ENCODE data around the gene DCST1.

The DCST1 gene

DNA sequence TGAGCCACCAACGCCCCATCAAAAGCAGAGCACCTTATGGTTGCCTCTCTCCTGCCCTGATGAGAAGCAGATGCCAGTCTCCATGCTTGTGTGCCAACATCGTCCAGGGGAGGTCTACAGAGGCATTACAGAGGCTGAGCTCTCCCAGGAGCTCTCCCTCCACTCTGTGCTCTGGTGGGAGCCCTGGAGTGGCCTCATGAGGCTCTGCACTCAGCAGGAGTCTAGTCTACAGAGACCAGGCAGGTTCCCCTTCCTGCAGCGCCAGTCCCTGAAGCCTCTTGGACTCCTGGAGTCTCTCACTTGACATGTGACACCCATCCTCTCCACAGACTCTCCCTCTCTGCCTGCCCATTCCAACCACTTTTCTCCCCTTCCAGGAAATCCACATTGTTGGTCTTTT, 3.4 kb downstream of the DCST1 start:
- no peak for DNase-seq

DNA sequence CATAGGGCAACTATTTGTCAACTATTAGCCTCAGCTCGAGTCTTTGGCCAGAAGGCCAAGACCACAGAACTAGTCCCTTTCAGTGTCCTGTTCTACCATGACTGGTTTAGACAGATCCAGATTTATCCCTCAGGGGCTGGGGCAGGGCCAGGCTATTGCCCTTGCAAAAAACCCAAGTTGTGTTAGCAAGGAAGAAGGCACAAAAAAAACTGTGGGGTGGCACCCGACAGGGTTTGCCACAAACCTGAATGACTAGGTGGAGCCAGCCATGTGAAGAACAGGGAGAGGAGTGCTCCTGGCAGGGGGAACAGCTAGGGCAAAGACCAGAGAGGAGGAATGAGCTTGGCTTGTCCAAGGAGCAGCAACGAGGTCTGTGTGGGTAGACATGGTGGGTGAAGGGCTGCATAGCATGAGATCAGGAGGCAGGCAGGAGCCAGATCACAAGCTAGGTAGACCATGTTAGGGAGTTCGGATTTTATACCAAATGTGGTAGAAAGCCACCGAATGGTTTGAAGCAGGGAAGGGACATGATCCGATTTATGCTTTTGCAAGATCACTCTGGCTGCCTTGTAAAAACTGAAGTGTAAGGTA, 4.3 kb downstream of the DCST1 start:
- DNase-seq = no peak

DNA sequence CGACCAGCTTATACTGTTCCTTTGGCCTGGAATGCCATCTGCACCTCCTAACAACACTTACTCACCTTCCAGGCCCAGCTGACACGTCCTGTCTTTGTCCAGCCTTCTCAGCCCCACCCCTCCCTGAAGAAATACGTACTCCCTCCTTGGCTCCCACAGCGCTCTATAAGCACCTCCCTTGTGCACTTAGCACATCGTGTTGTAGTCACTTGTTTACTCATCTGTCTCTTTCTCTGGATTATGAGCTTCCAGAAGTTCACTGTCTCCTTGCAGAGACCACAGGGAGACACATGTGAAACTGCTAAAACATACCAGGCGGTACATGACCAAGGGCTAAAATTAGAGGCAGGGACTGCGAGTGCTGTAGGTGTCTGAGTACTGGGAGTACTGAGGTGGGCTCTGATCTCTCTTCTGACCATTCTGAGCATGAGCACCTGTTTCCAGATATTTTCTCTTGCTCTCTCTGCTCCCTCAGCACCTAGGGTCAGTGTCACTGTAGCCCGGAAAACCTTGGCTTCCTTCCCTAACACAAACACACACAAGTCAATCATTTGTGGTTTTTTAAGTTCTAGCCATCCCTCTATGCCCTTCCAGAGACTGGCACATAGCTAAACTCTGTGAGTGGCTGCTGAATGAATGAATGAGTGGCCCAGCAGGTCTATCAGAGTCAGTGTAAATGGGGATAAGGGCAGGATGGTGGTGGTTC, 5.1 kb downstream of the DCST1 start:
- no peak for DNase-seq

DNA sequence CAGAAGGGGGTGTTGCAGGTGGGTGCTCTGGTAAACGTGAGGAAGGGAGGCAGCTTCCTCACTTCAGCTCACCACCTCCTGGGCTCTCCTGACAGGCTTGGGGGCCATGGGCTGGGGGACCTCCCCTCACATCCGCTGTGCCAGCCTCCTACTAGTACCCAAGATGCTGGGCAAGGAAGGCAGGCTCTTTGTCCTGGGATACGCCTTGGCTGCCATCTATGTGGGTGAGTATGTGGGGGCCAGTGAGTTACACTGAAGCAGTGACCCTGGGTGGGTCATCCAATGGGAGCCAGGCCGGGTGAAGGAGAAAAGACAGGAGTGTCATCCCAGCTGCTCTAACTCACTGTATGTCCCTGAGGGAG, 5.7 kb downstream of the DCST1 start:
- no peak for DNase-seq

DNA sequence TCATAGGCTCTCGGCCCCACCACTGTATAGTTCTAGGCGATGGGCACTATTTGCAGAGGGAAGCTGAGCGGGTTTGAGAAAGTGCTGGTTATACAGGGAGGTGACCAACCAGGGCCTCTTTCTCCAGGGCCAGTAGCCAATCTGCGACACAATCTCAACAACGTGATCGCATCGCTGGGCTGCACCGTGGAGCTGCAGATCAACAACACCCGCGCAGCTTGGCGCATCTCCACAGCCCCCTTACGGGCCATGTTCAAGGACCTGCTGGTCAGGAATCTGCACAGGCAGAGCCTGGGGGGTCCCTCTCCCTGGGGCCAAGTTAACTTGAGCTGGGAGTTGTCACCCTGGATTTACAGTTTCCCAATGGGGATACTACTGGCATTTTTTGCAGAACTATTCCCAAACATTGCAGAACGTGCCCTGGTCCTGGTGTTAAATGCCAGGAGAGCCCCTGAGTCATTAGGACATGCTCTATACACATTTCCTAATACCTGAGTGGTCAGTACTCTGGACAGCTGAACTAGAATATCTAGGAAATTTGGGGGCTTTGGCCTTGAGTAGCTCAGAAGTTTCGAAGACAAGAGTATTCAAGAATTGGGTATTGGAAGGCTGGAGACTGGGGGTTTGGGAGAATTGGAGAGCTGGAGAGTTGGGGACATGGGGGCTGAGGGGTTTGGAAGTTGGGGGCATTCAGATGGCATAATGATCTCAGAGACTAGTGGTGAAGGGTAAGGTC, 6.9 kb downstream of the DCST1 start:
- DNase-seq = no peak

DNA sequence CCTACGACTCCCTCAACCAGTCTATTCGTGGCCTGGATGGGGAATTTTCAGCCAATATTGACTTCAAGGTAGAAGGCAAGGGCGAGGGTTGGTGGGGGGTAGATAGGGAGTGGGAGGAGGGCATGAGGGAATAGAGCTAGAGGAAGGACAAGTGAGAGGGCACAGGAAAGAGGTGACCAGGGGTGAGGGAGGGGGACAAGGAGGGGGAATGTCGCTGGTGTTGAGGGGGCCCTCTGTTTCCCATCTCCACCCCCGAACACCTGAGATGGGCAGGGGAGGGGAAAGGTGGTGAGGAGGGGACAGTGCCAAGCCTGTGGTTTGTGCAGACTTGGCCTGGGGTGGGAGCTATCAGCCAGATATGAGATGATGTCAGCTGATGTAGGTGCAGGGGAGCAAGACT, 9.2 kb downstream of the DCST1 start:
- DNase-seq = no peak

DNA sequence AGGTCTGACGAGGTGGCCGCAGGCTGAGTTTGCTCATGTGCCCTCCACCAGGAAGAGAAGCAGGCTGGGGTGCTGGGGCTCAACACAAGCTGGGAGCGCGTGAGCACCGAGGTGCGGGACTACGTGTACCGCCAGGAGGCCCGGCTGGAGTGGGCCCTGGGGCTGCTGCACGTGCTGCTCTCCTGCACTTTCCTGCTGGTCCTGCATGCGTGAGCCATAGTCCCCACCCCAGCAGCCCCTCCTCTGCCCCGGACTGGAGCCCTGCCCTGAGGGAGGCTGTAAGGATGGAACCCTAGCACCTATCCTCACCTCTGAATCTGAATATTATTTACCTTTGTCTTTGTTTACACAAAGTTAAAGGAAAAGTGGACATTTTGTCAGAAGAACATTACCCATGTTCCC, 9.7 kb downstream of the DCST1 start:
- DNase-seq = no peak

DNA sequence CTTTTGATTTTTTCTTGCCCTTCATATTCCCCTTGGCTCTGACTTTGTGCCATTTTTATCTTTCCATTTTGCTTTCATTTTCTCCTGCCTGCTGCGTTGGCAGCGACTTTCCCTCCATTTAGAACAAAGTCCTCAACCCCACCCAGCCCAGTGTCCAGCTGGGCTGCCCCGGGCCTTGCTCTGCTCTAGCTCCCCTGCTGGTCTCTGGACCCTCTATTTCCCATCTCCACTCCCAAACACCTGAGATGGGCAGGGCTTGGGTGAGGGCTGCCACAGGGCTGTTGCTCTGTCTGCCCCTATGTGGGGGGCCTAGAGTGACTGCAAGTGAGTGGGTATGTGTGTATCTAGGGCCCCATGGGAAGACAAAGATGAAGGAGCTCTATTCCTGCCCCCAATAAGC, 10.2 kb downstream of the DCST1 start:
- no peak for DNase-seq

DNA sequence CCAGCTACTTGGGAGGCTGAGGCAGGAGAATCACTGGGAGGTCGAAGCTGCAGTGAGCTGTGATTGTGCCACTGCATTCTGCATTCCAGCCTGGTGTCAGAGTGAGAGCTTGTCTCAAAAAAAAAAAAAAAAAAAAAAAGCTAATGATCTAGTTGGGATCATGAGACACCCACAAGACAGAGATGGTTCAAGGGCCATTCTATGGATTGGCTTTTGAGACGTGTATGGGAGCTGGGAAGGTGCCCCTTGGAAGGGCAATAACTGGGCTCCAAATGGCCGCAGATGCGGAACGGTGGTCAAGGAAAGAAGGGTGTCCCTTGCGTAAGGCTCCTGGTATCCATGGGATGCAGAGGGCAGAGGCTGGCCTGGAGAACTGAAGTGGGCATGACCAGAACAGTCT, 10.7 kb downstream of the DCST1 start:
- no peak for DNase-seq

DNA sequence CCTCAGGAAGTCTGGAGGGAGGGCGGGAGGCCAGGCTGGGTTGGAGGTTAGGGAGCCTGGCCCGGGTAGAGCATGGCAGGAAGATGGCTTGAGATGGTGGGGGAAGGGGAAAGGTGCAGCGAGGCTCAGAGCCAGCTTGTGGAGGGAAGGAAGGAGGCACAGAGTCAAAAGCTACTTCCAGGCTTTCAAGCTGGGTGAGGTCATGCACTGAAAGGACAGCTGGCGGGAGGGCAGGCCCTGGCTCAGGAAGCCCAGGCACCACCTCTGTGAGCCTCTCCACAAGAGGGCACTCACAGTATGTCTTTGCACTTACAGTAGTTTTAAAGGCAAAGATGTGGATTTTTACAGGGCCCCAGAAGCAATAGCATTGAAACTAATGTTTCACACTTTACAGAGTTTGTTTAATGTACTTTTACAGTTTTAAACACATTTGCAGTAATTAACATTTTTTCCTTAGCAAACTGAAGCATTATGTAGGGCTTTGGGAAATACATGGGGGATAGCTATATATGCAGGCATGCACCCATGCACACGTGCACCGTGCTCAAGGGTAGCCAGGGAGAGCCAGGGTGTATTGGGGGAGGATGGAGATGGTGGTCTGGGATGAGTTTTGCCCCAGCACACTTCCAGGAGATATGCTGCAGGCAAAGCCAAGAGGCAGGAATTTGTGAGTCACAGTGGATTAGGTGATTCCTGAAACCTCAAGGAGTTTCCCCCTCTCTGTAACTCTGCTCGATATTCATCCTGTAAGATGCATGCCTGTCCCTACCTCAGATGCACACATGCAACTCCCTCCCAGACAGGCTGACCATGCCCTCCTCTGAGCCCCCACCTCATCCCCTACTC, 11.4 kb downstream of the DCST1 start:
- peak; percentile 29 for DNase-seq

DNA sequence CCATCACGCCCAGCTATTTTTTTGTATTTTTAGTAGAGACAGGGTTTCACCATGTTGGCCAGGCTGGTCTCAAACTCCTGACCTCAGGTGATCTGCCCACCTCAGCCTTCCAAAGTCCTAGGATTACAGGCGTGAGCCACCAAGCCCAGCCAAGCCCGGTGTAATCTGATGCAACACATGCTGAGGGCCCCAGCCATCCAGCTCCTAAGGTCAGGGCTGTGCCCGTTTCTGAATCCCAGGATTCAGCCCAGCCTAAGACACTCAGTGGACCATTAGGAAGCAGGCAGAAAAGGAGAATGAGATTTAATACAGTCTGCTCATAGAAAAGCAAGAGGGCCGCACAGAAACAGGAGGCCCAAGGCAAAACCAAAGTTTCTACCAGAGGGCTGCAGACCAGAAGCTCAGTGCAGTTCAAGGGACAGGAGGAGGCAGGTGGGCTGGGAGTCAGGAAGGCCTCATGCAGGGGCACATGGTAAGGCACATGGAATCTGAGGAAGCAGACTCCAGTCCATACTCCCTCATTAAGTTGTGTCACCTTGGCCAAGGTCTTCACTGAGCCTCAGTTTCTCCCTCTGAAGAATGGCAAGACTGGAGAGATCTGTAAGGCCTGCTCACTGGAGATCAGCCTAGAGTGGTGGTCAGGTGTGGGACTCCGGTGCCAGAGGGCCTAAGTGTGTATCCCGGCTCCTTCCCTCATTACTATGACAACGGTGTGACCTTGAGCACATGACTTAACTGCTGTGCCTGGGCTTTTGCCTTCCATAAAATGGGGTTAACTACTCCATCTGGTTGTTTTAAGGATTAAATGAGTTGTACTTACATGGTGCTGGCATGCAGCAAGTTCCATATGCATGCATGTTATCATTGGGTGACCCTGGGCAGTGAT, 15.1 kb downstream of the DCST1 start:
- no peak for DNase-seq

DNA sequence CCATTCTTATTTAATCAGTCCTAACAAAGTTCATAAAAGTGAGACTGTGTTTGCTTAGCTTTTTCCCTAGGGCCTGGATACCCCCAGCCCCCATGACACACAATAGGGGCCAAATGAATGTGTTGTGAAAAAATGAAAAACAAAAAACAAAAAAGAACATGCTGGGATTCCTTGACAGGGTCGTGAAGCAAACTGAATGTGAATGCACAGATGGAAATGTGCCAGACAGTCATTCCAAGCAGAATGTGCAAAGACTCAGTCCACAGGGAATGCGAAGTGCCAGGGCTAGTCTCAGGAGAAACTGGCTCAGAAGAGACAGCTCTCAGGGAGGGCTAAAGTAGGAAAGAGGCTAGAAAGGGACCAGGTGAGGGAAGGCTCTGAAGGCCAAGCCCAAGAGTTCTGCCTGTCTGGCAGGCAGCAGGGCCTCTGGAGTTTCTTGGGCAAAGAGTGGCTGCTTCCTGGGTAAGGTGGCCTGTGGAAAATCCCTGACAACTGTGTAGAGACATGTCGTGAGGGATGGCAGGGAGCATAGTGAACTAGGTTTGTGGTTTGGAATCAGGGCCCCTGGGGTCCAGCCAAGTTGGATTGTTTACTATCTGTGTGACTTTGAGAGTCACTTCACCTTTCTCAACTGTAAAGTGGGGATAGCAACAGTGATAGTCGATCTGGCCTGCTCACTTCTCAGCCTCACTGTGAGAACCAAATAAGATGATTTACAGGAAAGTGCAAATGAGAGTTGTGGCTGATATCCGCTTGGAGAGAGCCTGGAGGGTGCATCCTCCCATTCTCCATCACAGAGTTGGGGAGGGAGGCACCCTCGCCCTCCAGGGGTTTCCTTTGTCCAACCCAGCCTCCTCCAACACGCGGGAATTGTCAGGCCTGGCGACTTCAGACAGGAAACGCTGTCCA, 16.3 kb downstream of the DCST1 start:
- DNase-seq = no peak

DNA sequence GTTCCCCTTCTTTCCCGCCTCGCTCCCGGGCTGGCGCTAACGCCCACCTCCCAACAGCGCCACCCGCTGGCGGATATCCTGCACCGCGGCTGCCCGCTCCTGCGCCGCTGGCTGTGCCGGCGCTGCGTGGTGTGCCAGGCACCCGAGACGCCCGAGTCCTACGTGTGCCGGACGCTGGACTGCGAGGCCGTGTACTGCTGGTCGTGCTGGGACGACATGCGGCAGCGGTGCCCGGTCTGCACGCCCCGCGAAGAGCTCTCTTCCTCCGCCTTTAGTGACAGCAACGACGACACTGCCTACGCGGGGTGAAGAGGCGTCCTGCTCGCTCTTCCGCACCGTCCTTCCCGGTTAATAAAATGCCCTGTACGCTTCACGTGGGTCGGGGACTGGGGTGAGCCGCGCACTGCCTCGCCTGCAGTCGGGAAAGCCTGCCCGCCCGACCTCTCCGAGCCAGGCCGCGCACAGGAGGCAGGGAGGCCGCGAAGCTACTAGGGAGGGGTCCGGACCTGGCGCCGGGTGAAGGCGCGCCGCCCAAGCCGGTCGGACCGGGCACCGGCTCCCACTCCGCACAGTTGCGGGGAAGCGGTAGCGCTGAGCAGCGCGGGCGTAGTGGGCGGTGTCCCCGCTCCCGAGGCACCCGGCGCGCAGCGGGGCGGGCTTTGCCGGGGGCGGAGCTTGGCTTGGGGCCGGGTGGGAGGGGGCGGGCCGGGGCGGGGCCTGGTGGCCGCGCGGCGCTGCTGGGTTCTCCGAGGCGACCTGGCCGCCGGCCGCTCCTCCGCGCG, 17.1 kb downstream of the DCST1 start, which contains the start of gene ADAM15:
ADAM15 (plus strand) TSS at position 757 of the 782 bp plus-strand sequence. CDS start 71 bp downstream, outside the sequence.
- DNase-seq = peak; percentile 55

DNA sequence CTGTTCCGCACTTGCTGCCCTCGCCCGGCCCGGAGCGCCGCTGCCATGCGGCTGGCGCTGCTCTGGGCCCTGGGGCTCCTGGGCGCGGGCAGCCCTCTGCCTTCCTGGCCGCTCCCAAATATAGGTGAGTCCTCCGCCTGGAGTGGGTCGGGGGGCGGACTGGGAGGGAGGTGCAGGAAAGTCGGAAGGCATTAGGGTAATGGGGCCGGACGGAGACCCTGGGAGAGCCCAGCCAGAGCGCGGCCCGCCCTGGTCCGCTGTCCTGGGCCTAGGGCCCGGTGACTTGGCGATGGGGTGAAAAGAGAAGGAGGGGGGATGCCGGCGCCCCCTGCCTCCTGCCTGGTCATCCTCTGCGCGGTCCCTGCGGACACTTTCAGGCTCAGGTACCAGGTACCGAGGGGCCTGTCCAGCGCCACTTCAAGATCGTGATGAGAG, 17.7 kb downstream of the DCST1 start:
- DNase-seq = no peak

DNA sequence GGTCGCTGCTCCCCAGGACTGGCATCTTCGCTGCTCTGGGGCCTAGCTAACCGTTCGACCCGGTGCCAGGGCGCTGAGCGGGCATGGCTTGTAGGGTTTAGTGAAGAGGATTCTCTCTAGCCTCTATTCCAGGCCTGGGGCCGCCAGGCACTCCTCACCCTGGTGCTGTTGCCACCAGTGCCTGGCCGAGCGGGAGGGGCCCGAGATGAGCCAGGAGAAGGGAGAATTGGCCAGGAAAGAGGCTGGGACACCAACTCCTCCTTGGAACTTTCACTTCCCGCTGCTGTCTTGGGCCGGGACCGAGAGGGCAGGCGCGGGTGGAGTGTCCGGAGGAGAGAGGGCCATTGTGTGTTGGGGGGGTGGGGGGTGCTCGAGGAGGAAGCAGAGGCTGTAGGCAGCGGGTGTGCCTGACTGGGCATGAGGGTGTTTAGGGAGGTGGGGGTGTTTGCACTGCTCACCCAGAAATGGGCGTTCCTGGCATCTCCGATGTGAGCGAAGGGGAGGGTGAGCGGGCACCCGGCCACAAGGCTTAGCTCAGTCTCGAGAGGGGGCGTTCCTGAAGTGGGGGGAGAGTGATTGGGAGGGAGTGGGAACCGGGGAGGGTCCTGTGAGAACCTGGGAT, 18.3 kb downstream of the DCST1 start:
- DNase-seq = no peak

DNA sequence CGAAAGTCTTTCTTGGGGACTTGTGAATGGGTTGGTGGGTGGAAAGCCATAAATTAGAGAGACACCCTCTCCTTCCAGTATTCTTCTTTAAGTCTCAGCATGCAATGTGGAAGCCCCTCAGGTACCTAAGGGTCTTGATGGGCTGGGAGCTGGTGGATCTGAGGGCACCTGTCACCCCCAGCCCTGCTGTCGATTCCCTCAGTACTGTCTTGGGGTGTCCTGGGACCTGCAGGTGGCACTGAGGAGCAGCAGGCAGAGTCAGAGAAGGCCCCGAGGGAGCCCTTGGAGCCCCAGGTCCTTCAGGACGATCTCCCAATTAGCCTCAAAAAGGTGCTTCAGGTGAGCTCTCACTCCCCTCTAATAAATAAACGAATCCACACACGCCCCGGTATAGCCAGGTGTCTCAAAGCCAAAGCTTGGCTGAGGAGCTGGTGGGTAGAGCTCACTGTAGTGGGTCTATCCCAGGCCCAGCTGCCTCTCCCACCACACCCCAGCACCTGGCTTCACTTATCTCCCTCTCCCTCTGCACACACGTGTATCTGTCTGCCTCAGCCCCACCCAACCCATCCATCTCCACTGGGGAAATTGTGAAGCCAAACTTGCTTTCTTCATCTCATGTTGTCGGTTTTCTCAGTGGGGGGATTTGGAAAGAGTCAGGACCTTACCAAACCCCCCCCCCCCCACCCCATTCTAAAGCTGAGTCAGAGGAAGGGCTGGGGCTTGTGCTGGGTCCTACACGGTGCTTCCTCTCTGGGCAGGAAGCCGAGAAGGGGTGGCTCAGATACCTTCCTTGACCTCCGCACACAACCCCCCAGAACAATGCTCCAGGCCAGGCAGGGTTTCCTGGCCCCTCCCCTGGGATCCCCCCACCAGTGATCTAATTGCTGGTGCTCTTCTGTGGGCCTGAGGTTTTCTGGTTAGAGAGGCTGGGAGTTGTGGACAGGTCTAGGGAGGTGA, 19.1 kb downstream of the DCST1 start:
- no peak for DNase-seq

DNA sequence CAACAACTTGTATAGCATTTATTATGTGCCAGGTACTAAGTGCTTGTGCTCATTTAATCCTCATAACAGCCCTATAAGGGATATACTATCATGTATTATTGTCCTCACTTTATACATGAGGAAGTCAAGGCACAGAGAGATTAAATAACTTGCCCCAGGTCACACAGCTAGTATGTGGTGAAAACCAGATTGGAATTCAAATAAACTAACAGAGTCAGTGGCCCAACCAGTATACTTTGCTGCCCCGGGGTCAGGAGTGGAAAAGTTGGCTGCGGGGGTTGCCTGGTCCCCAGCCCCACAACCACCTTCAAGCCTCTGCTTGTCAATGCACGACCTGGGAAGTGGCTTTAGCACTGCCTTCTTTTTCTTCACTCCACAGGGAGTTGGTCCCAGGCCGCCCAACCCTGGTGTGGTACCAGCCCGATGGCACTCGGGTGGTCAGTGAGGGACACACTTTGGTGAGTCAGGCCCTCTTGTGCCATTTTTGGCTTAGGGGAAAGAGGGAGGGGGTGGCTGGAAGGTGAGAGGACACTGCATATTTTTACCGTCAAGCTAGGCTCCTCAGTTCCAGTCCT, 20.0 kb downstream of the DCST1 start:
- DNase-seq = no peak

DNA sequence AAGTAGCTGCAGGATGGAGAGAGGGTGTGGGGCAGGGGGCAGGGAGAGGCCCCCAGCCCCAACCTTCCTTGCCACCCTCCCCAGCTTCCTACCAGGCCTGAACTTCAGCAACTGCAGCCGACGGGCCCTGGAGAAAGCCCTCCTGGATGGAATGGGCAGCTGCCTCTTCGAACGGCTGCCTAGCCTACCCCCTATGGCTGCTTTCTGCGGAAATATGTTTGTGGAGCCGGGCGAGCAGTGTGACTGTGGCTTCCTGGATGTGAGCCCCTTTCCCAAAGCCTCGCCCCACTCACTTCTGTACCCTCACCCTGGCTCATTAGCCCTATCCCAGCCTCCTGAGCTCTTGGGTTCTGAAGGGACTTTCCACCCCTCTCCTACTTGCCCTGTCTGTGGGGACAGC, 23.5 kb downstream of the DCST1 start:
- DNase-seq = no peak

All from GOT3 (cell line).